Neural progenitor cell (in vitro differentiated cells): ENCODE data around the gene PHETA2. TPM values are rescaled to one million over a fixed set of nuclear protein-coding genes. Genes with fewer than 3 reads are reported as not detected.

ENCODE experiments used
- DNase-seq: peaks from one replicate; pipeline ENCODE4 v3.0.0-alpha.2; 2016; ENCODE audit warnings: low spot score
- H2AFZ ChIP-seq: fragments of 200-600 bp; sonication (generic); replicated peaks from 2 replicates; pipeline ENCODE4 v1.6.1; 2016; ENCODE audit warnings: antibody characterized with exemption
- H3F3A ChIP-seq: fragments of 200-600 bp; sonication (generic); 2 replicates; pipeline ENCODE4 v1.6.1; 2016; ENCODE audit warnings: antibody characterized with exemption, low read depth
- H3K27ac ChIP-seq: fragments of 200-600 bp; sonication (generic); 2 replicates; pipeline ENCODE4 v1.5.1; 2016; ENCODE audit warnings: mild to moderate bottlenecking
- H3K27me3 ChIP-seq: fragments of 200-600 bp; sonication (generic); 2 replicates; pipeline ENCODE4 v1.6.1; 2016; ENCODE audit warnings: mild to moderate bottlenecking, moderate library complexity
- H3K36me3 ChIP-seq: fragments of 200-600 bp; sonication (generic); 2 replicates; pipeline ENCODE4 v1.5.1; 2016
- H3K4me1 ChIP-seq: fragments of 200-600 bp; sonication (generic); 2 replicates; pipeline ENCODE4 v1.6.1; 2016; ENCODE audit warnings: mixed run types
- H3K4me2 ChIP-seq: fragments of 200-600 bp; sonication (generic); 2 replicates; pipeline ENCODE4 v1.6.1; 2016
- H3K4me3 ChIP-seq: fragments of 200-600 bp; sonication (generic); 2 replicates; pipeline ENCODE4 v1.5.1; 2016
- H3K79me2 ChIP-seq: fragments of 200-600 bp; sonication (generic); 2 replicates; pipeline ENCODE4 v1.6.1; 2016; ENCODE audit warnings: low read depth
- H3K9ac ChIP-seq: fragments of 200-600 bp; sonication (generic); 2 replicates; pipeline ENCODE4 v1.6.1; 2016
- H3K9me3 ChIP-seq: fragments of 200-600 bp; sonication (generic); 2 replicates; pipeline ENCODE4 v1.5.1; 2016; ENCODE audit warnings: low read depth
- H4K20me1 ChIP-seq: fragments of 200-600 bp; sonication (generic); 2 replicates; pipeline ENCODE4 v1.6.1; 2016; ENCODE audit warnings: low read depth
- H3K27ac Mint-ChIP-seq: 3 replicates; pipeline ENCODE4 v1.8.0; 2021; ENCODE audit warnings: mixed read lengths
- H3K27me3 Mint-ChIP-seq: 2 replicates; pipeline ENCODE4 v1.8.0; 2022; ENCODE audit warnings: low read depth, mild to moderate bottlenecking, inconsistent platforms, moderate library complexity, mixed read lengths; ENCODE audit not compliant: insufficient read depth
- H3K36me3 Mint-ChIP-seq: 3 replicates; pipeline ENCODE4 v1.8.0; 2021; ENCODE audit warnings: mixed read lengths
- H3K4me1 Mint-ChIP-seq: 3 replicates; pipeline ENCODE4 v1.8.0; 2021; ENCODE audit warnings: mixed read lengths
- H3K4me3 Mint-ChIP-seq: 3 replicates; pipeline ENCODE4 v1.8.0; 2021; ENCODE audit warnings: mild to moderate bottlenecking, moderate library complexity, mixed read lengths
- H3K9me3 Mint-ChIP-seq: 3 replicates; pipeline ENCODE4 v1.8.0; 2020; ENCODE audit warnings: mixed read lengths
- EZH2 ChIP-seq: fragments of 200-600 bp; sonication (generic); IDR thresholded peaks from 2 replicates; pipeline ENCODE4 v1.6.1; 2017; ENCODE audit warnings: antibody characterized with exemption, mild to moderate bottlenecking, moderate library complexity
- EZH2phosphoT487 ChIP-seq: fragments of 200-600 bp; sonication (generic); IDR thresholded peaks from 2 replicates; pipeline ENCODE4 v1.6.1; 2017; ENCODE audit warnings: antibody characterized with exemption
- total RNA-seq: library from RNA; depleted of rRNA; stranded (reverse); fragments of >200 nt; gene quantifications from 2 replicates; pipeline ENCODE4 v1.2.3, GENCODE V29; 2015; ENCODE audit warnings: low replicate concordance
- TF ChIP-seq, protein P1 (sequence below): fragments of 200-600 bp; sonication (generic); IDR thresholded peaks from 2 replicates; pipeline ENCODE4 v1.5.1; 2017; ENCODE audit warnings: antibody characterized with exemption, mild to moderate bottlenecking

Gene PHETA2
- total RNA-seq, 1 donor from 2014 or later: 0.79 TPM

GRCh38 chr22:42079319-42080251 is 5.5 kb downstream of the PHETA2 start, which contains the start of gene SMDT1:
Gene SMDT1, plus strand, starts transcription at chr22:42079700. Its CDS starts 69 bp downstream, at chr22:42079769.
- Histone ChIP-seq H2AFZ (peak within 1 kb of the TSS; percentile 2), H3K4me1 (no peaks in the 10 kb centered on the region), H3K27ac (peak within 1 kb of the TSS; percentile 44), H3K27me3 (peaks cover under 1% of the 10 kb centered on the region), H3K9ac (no peak within 1 kb of the TSS), H3K79me2 (peaks cover 15% of the 10 kb centered on the region), H3K4me2 (peak within 1 kb of the TSS; percentile 76), H4K20me1 (no peaks in the 10 kb centered on the region), H3F3A (peaks cover 6% of the 10 kb centered on the region), H3K4me3 (peak within 1 kb of the TSS; percentile 60), H3K36me3 (no peaks in the 10 kb centered on the region), H3K9me3 (no peaks in the 10 kb centered on the region)
- H3K9me3 Mint-ChIP-seq: peaks cover 3% of the 10 kb centered on the region
- peaks cover 16% of the 10 kb centered on the region for H3K36me3 Mint-ChIP-seq
- DNase-seq: peak; percentile 98
- H3K4me3 Mint-ChIP-seq: peak within 1 kb of the TSS; percentile 92
- H3K27me3 Mint-ChIP-seq: peaks cover 14% of the 10 kb centered on the region
- no peak for TF ChIP-seq EZH2
- peaks cover 18% of the 10 kb centered on the region for H3K4me1 Mint-ChIP-seq
- peak within 1 kb of the TSS; percentile 93 for H3K27ac Mint-ChIP-seq

DNA sequence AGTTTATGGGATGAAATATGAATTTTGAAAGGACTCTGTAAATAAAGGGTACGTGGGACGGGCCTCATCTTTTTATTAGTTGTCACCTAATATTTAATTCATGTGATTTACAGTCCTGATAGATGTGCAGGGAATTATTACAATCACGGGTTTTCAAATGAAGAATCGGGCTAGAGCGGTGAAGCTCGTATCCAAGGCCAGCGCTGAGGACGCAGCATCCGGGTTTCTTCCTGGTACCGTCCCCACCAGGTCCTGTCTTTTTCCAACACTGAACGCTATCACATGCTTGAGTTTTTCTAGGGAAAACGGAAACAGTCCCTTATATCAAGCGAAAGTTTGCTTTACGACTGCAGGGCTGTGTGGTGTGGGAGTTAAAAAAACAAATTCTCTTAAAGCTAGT is 6.2 kb downstream of the PHETA2 start:
- no peaks in the 10 kb centered on the region for H4K20me1 ChIP-seq
- peaks cover 8% of the 10 kb centered on the region for H3F3A ChIP-seq
- no peaks in the 10 kb centered on the region for H3K27me3 ChIP-seq
- H3K79me2 ChIP-seq: peaks cover 15% of the 10 kb centered on the region
- H3K9ac ChIP-seq: no peak overlapping the region
- Mint-ChIP-seq H3K27me3 (peaks cover 10% of the 10 kb centered on the region), H3K4me3 (peak overlapping the region; percentile 92), H3K36me3 (peaks cover 19% of the 10 kb centered on the region), H3K9me3 (no peaks in the 10 kb centered on the region), H3K4me1 (peaks cover 16% of the 10 kb centered on the region), H3K27ac (no peak overlapping the region)
- DNase-seq: peak; percentile 45
- H3K4me3 ChIP-seq: peak overlapping the region; percentile 60
- TF ChIP-seq EZH2 (no peak), EZH2phosphoT487 (no peak)
- TF ChIP-seq, protein P1, sequence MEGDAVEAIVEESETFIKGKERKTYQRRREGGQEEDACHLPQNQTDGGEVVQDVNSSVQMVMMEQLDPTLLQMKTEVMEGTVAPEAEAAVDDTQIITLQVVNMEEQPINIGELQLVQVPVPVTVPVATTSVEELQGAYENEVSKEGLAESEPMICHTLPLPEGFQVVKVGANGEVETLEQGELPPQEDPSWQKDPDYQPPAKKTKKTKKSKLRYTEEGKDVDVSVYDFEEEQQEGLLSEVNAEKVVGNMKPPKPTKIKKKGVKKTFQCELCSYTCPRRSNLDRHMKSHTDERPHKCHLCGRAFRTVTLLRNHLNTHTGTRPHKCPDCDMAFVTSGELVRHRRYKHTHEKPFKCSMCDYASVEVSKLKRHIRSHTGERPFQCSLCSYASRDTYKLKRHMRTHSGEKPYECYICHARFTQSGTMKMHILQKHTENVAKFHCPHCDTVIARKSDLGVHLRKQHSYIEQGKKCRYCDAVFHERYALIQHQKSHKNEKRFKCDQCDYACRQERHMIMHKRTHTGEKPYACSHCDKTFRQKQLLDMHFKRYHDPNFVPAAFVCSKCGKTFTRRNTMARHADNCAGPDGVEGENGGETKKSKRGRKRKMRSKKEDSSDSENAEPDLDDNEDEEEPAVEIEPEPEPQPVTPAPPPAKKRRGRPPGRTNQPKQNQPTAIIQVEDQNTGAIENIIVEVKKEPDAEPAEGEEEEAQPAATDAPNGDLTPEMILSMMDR: no peak
- H3K4me1 ChIP-seq: no peaks in the 10 kb centered on the region
- H3K36me3 ChIP-seq: no peaks in the 10 kb centered on the region
- H3K4me2 ChIP-seq: peak overlapping the region; percentile 76
- no peaks in the 10 kb centered on the region for H3K9me3 ChIP-seq
- H2AFZ ChIP-seq: peak overlapping the region; percentile 2
- H3K27ac ChIP-seq: no peak overlapping the region

DNA sequence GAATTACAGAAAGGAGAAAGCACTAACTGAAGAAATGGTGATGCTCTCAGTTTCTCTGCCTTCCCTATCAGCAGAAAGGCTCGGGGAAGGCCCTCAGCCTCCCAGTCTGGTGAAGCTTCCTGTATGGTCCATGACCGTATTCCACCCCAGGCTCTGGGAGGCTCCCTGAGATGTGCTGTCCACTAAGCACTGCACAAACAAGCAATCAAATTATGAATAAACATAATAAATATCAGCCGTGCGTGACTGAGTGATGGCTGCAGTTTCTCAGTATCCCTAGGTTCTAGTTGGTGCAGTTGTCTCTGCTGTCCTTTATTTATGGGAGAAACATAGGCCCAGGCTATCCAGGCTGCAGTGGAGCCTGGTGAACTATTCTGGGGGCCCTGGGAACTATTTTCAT is 9.1 kb downstream of the PHETA2 start:
- H3K79me2 ChIP-seq: peaks cover 33% of the 10 kb centered on the region
- peaks cover 16% of the 10 kb centered on the region for H3K4me1 Mint-ChIP-seq
- peaks cover 2% of the 10 kb centered on the region for H3K9me3 Mint-ChIP-seq
- peaks cover 16% of the 10 kb centered on the region for H3F3A ChIP-seq
- no peaks in the 10 kb centered on the region for H3K27me3 ChIP-seq
- H3K27me3 Mint-ChIP-seq: peaks cover 8% of the 10 kb centered on the region
- H3K9me3 ChIP-seq: no peaks in the 10 kb centered on the region
- no peaks in the 10 kb centered on the region for H3K4me1 ChIP-seq
- peaks cover 40% of the 10 kb centered on the region for H3K36me3 Mint-ChIP-seq
- no peak overlapping the region for H3K9ac ChIP-seq
- no peak overlapping the region for H3K4me3 Mint-ChIP-seq
- H3K4me3 ChIP-seq: no peak overlapping the region
- no peak overlapping the region for H3K27ac Mint-ChIP-seq
- H3K36me3 ChIP-seq: no peaks in the 10 kb centered on the region
- H4K20me1 ChIP-seq: peaks cover 5% of the 10 kb centered on the region
- H3K4me2 ChIP-seq: no peak overlapping the region
- DNase-seq: no peak
- TF ChIP-seq, protein P1: no peak
- TF ChIP-seq EZH2 (no peak), EZH2phosphoT487 (no peak)
- H2AFZ ChIP-seq: no peak overlapping the region
- no peak overlapping the region for H3K27ac ChIP-seq

DNA sequence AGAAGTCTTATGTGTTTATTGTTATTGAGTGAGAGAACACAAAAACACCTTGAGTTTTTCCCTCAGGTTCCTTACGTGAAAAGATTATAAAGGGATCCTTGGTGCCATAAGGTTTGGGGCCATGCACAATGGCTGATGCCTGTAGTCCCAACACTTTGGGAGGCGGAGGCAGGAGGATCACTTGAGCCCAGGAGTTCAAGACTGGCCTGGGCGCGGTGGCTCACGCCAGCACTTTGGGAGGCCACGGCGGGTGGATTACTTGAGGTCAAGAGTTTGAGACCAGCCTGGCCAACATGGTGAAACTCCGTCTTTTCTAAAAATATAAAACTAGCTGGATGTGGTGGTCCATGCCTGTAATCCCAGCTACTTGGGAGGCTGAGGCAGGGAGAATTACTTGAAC is 10.8 kb downstream of the PHETA2 start:
- TF ChIP-seq EZH2 (no peak), EZH2phosphoT487 (no peak)
- TF ChIP-seq, protein P1: no peak

More for the DNA sequence above, 10.8 kb downstream of the PHETA2 start:
- Histone ChIP-seq H3K9ac (no peak overlapping the region), H3K4me3 (no peak overlapping the region), H3K9me3 (no peaks in the 10 kb centered on the region), H2AFZ (no peak overlapping the region), H3K36me3 (peaks cover 4% of the 10 kb centered on the region), H3K4me1 (no peaks in the 10 kb centered on the region), H3K79me2 (peaks cover 50% of the 10 kb centered on the region), H3K4me2 (no peak overlapping the region), H3K27me3 (no peaks in the 10 kb centered on the region), H4K20me1 (peaks cover 5% of the 10 kb centered on the region), H3F3A (peaks cover 13% of the 10 kb centered on the region), H3K27ac (no peak overlapping the region)
- peaks cover 13% of the 10 kb centered on the region for H3K9me3 Mint-ChIP-seq
- DNase-seq: no peak
- H3K36me3 Mint-ChIP-seq: peaks cover 53% of the 10 kb centered on the region
- H3K4me1 Mint-ChIP-seq: peaks cover 11% of the 10 kb centered on the region
- no peak overlapping the region for H3K27ac Mint-ChIP-seq
- H3K27me3 Mint-ChIP-seq: peaks cover 3% of the 10 kb centered on the region
- H3K4me3 Mint-ChIP-seq: no peak overlapping the region
